Mesenchymal stem cell (in vitro differentiated cells and primary cell): ENCODE measurements around the gene CCDC85C.

Experiments used
- DNase-seq: peaks from one replicate; pipeline ENCODE4 v3.0.0-alpha.2; 2013
- H2AFZ ChIP-seq: one replicate; pipeline ENCODE4 v1.6.1; 2013; ENCODE audit warnings: low read depth, mild to moderate bottlenecking, control low read depth, inconsistent platforms, low read length, moderate library complexity
- H2AK5ac ChIP-seq: 2 replicates; pipeline ENCODE4 v1.6.1; 2013; ENCODE audit warnings: low read length, moderate library complexity, mild to moderate bottlenecking, inconsistent platforms; ENCODE audit not compliant: severe bottlenecking
- H2BK120ac ChIP-seq: one replicate; pipeline ENCODE4 v1.6.1; 2013; ENCODE audit warnings: low read depth, mild to moderate bottlenecking, inconsistent platforms, low read length, moderate library complexity
- H2BK12ac ChIP-seq, 2 experiments: one replicate each; pipeline ENCODE4 v1.6.1; 2013; ENCODE audit warnings: inconsistent platforms in 2 of 2, low read length in 2 of 2, mild to moderate bottlenecking in 2 of 2, moderate library complexity in 2 of 2, control low read depth in 1 of 2
- H2BK15ac ChIP-seq: one replicate; pipeline ENCODE4 v1.6.1; 2013; ENCODE audit warnings: mild to moderate bottlenecking, low read depth, inconsistent platforms; ENCODE audit not compliant: poor library complexity, severe bottlenecking
- H2BK5ac ChIP-seq: 2 replicates; pipeline ENCODE4 v1.6.1; 2013; ENCODE audit warnings: low read depth, mild to moderate bottlenecking, low read length, control low read depth, inconsistent platforms; ENCODE audit not compliant: poor library complexity, severe bottlenecking
- H3K14ac ChIP-seq, 2 experiments: one replicate each; pipeline ENCODE4 v1.6.1; 2013; ENCODE audit warnings: inconsistent platforms in 2 of 2, low read length in 2 of 2, control low read depth in 1 of 2, mild to moderate bottlenecking in 1 of 2, moderate library complexity in 1 of 2
- H3K18ac ChIP-seq, 2 experiments: one replicate each; pipeline ENCODE4 v1.6.1; 2013; ENCODE audit warnings: inconsistent platforms in 2 of 2, low read length in 2 of 2, control low read depth in 1 of 2, low read depth in 1 of 2, mild to moderate bottlenecking in 1 of 2
- H3K23ac ChIP-seq, 2 experiments: one replicate each; pipeline ENCODE4 v1.6.1; 2013; ENCODE audit warnings: inconsistent platforms in 2 of 2, low read length in 2 of 2, mild to moderate bottlenecking in 2 of 2, moderate library complexity in 2 of 2, control low read depth in 1 of 2
- H3K27ac ChIP-seq: 2 replicates; pipeline ENCODE4 v1.5.1; 2013; ENCODE audit warnings: mild to moderate bottlenecking, moderate library complexity, low read length, control low read depth, inconsistent platforms; ENCODE audit not compliant: poor library complexity, severe bottlenecking
- H3K27me3 ChIP-seq, 2 experiments: 2 replicates each; pipeline versions ENCODE4 v1.6.1 to v1.7.0; 2013; ENCODE audit warnings: low read length in 2 of 2, mild to moderate bottlenecking in 2 of 2, moderate library complexity in 2 of 2, control low read depth in 1 of 2, inconsistent platforms in 1 of 2; ENCODE audit not compliant: control insufficient read depth in 1 of 2, insufficient read depth in 1 of 2
- H3K36me3 ChIP-seq, 2 experiments: 2 replicates each; pipeline versions ENCODE4 v1.6.1 to v1.7.0; 2013; ENCODE audit warnings: low read length in 2 of 2, control low read depth in 1 of 2, inconsistent platforms in 1 of 2, low read depth in 1 of 2, mild to moderate bottlenecking in 1 of 2; ENCODE audit not compliant: insufficient read depth in 2 of 2, control insufficient read depth in 1 of 2
- H3K4ac ChIP-seq, 2 experiments: one replicate each; pipeline ENCODE4 v1.6.1; 2013; ENCODE audit warnings: inconsistent platforms in 2 of 2, low read length in 2 of 2, mild to moderate bottlenecking in 2 of 2, moderate library complexity in 2 of 2, control low read depth in 1 of 2, low read depth in 1 of 2
- H3K4me1 ChIP-seq: 2 replicates; pipeline ENCODE4 v1.6.1; 2013; ENCODE audit warnings: low read depth, low read length, control low read depth; ENCODE audit not compliant: control insufficient read depth, insufficient read depth
- H3K4me2 ChIP-seq: 2 replicates; pipeline ENCODE4 v1.6.1; 2013; ENCODE audit warnings: low read length, mild to moderate bottlenecking, inconsistent platforms; ENCODE audit not compliant: poor library complexity, severe bottlenecking
- H3K4me3 ChIP-seq, 2 experiments: 2 replicates each; pipeline versions ENCODE4 v1.5.1 to v1.7.0; 2013; ENCODE audit warnings: low read length in 2 of 2, mild to moderate bottlenecking in 2 of 2, control low read depth in 1 of 2, low read depth in 1 of 2; ENCODE audit not compliant: insufficient read depth in 1 of 2
- H3K79me1 ChIP-seq: replicated peaks from 2 replicates; pipeline ENCODE4 v1.6.1; 2013; ENCODE audit warnings: mild to moderate bottlenecking, control low read depth, low read length, inconsistent platforms; ENCODE audit not compliant: poor library complexity, severe bottlenecking
- H3K9ac ChIP-seq: 2 replicates; pipeline ENCODE4 v1.7.0; 2013; ENCODE audit warnings: mild to moderate bottlenecking, low read length, moderate library complexity
- H3K9me3 ChIP-seq: 2 replicates; pipeline ENCODE4 v1.7.0; 2013; ENCODE audit warnings: mild to moderate bottlenecking, low read length; ENCODE audit not compliant: control insufficient read depth
- H4K8ac ChIP-seq: one replicate; pipeline ENCODE4 v1.6.1; 2013; ENCODE audit warnings: inconsistent platforms, mild to moderate bottlenecking, low read length, moderate library complexity
- H4K91ac ChIP-seq: one replicate; pipeline ENCODE4 v1.6.1; 2013; ENCODE audit warnings: mild to moderate bottlenecking, low read length, inconsistent platforms
- WGBS: methylation state at CpG from one replicate; pipeline ENCODE4 v1.1.7; 2013; ENCODE audit warnings: mixed read lengths; 5-methylcytosine and 5-hydroxymethylcytosine counted together

Gene CCDC85C

GRCh38 chr14:99633918-99634317, 29.9 kb upstream of the CCDC85C start:
- Histone ChIP-seq H3K9ac (no peak overlapping the region), H4K91ac (no peak overlapping the region), H3K23ac (no peak overlapping the region), H3K18ac (no peak overlapping the region), H3K4me3 (no peak overlapping the region), H3K14ac (no peak overlapping the region), H3K9me3 (no peaks in the 10 kb centered on the region), H4K8ac (no peak overlapping the region), H2BK120ac (no peak overlapping the region), H2BK5ac (no peak overlapping the region), H3K4me1 (peaks cover 1% of the 10 kb centered on the region), H3K27ac (no peak overlapping the region), H2AK5ac (no peak overlapping the region), H3K79me1 (no peaks in the 10 kb centered on the region), H3K4me2 (no peak overlapping the region), H2BK15ac (no peak overlapping the region), H3K4ac (no peak overlapping the region), H2AFZ (no peak overlapping the region), H3K36me3 (no peaks in the 10 kb centered on the region), H3K27me3 (peaks cover 13 to 54% of the 10 kb centered on the region in 2 experiments), H2BK12ac (no peak overlapping the region)
- 76% methylated on average over 8 of the region's 10 CpGs for WGBS
- no peak for DNase-seq

GRCh38 chr14:99633141-99633540, 29.1 kb upstream of the CCDC85C start:
- H3K23ac ChIP-seq = no peak overlapping the region
- H4K8ac ChIP-seq = no peak overlapping the region
- H2BK15ac ChIP-seq = no peak overlapping the region
- no peak overlapping the region for H2BK120ac ChIP-seq
- no peaks in the 10 kb centered on the region for H3K36me3 ChIP-seq
- H2AK5ac ChIP-seq = no peak overlapping the region
- H3K4me3 ChIP-seq = no peak overlapping the region
- WGBS = 88% methylated on average over 3 of the region's 3 CpGs
- no peak overlapping the region for H2BK5ac ChIP-seq
- no peaks in the 10 kb centered on the region for H3K9me3 ChIP-seq
- no peak overlapping the region for H3K27ac ChIP-seq
- H2AFZ ChIP-seq = no peak overlapping the region
- no peak for DNase-seq
- H3K4me2 ChIP-seq = no peak overlapping the region
- H3K9ac ChIP-seq = no peak overlapping the region
- no peak overlapping the region for H4K91ac ChIP-seq
- no peak overlapping the region for H2BK12ac ChIP-seq
- H3K14ac ChIP-seq = peak overlapping the region in 1 of 2 experiments; percentile 35
- H3K4me1 ChIP-seq = peaks cover 4% of the 10 kb centered on the region
- H3K27me3 ChIP-seq = peaks cover 13 to 54% of the 10 kb centered on the region in 2 experiments
- no peaks in the 10 kb centered on the region for H3K79me1 ChIP-seq
- H3K18ac ChIP-seq = no peak overlapping the region
- H3K4ac ChIP-seq = no peak overlapping the region

GRCh38 chr14:99632410-99633035, 28.5 kb upstream of the CCDC85C start:
- Histone ChIP-seq H3K4me1 (peaks cover 4% of the 10 kb centered on the region), H3K27ac (no peak overlapping the region), H3K79me1 (no peaks in the 10 kb centered on the region), H3K9me3 (no peaks in the 10 kb centered on the region), H3K18ac (no peak overlapping the region), H2BK120ac (no peak overlapping the region), H3K4ac (no peak overlapping the region), H2AFZ (no peak overlapping the region), H3K14ac (no peak overlapping the region), H2BK5ac (no peak overlapping the region), H3K23ac (no peak overlapping the region), H4K8ac (no peak overlapping the region), H3K9ac (no peak overlapping the region), H2AK5ac (no peak overlapping the region), H3K36me3 (no peaks in the 10 kb centered on the region), H4K91ac (no peak overlapping the region), H3K4me3 (no peak overlapping the region), H3K4me2 (no peak overlapping the region), H3K27me3 (peaks cover 13 to 60% of the 10 kb centered on the region in 2 experiments), H2BK15ac (no peak overlapping the region), H2BK12ac (no peak overlapping the region)
- no peak for DNase-seq
- 83% methylated on average over 8 of the region's 9 CpGs for WGBS

GRCh38 chr14:99630202-99630601, 26.2 kb upstream of the CCDC85C start:
- Histone ChIP-seq H4K8ac (no peak overlapping the region), H3K4me1 (peaks cover 4% of the 10 kb centered on the region), H3K27ac (no peak overlapping the region), H2BK120ac (no peak overlapping the region), H3K4me2 (no peak overlapping the region), H3K18ac (no peak overlapping the region), H3K4me3 (no peak overlapping the region), H3K9ac (no peak overlapping the region), H2AFZ (no peak overlapping the region), H4K91ac (no peak overlapping the region), H2BK15ac (no peak overlapping the region), H3K14ac (no peak overlapping the region), H2BK12ac (no peak overlapping the region), H3K4ac (no peak overlapping the region), H3K23ac (no peak overlapping the region), H3K79me1 (no peaks in the 10 kb centered on the region), H2BK5ac (no peak overlapping the region), H3K36me3 (no peaks in the 10 kb centered on the region), H2AK5ac (no peak overlapping the region), H3K9me3 (no peaks in the 10 kb centered on the region), H3K27me3 (peaks cover 6 to 76% of the 10 kb centered on the region in 2 experiments)
- WGBS = 54% methylated on average over 8 of the region's 8 CpGs
- DNase-seq = no peak
